Transverse colon (tissue), 4 donors: ENCODE results near the gene CFAP299. TPM values are rescaled to one million over a fixed set of nuclear protein-coding genes. Genes with fewer than 3 reads are reported as not detected.

ENCODE experiments used
- DNase-seq: peaks from one replicate; pipeline ENCODE4 v3.0.0-alpha.2; 2019
- H3K27ac ChIP-seq, 4 donors: fragments of 200-600 bp; sonication (generic); 2 replicates each; pipeline ENCODE4 v1.5.1; 2016 to 2018; ENCODE audit warnings: inconsistent platforms in 4 of 4
- H3K27me3 ChIP-seq: fragments of 200-600 bp; sonication (generic); 2 replicates; pipeline ENCODE4 v1.5.1; 2017; ENCODE audit warnings: inconsistent platforms
- H3K36me3 ChIP-seq, 4 donors: fragments of 200-600 bp; sonication (generic); 2 replicates each; pipeline ENCODE4 v1.5.1; 2017 to 2019; ENCODE audit warnings: inconsistent platforms in 4 of 4
- H3K4me1 ChIP-seq, 4 donors: fragments of 200-600 bp; sonication (generic); 2 replicates each; pipeline ENCODE4 v1.5.1; 2017 to 2020; ENCODE audit warnings: inconsistent platforms in 4 of 4
- H3K4me3 ChIP-seq, 4 donors: fragments of 200-600 bp; sonication (generic); 1 replicate in 1 of 4; 2 replicates in 3 of 4; pipeline versions ENCODE4 v1.5.1 to v1.6.1; 2017 to 2019; ENCODE audit warnings: inconsistent platforms in 4 of 4
- H3K9me3 ChIP-seq, 2 donors: fragments of 200-600 bp; sonication (generic); 2 replicates each; pipeline ENCODE4 v1.5.1; 2017 to 2019; ENCODE audit warnings: inconsistent platforms in 2 of 2
- CTCF ChIP-seq, 5 experiments: fragments of 200-600 bp in 3 of 5; fragments of 450-650 bp in 2 of 5; sonication (generic) in 3 of 5; IDR thresholded peaks; 1 replicate in 2 of 5; 2 replicates in 3 of 5; pipeline ENCODE4 v1.5.1; 2016 to 2017; ENCODE audit warnings: antibody characterized with exemption in 5 of 5, inconsistent platforms in 3 of 5, mild to moderate bottlenecking in 2 of 5, moderate library complexity in 1 of 5
- EP300 ChIP-seq: sonication (generic); formaldehyde crosslinking; IDR thresholded peaks from one replicate; pipeline ENCODE4 v1.6.1; 2017; ENCODE audit warnings: antibody characterized with exemption, low read depth
- POLR2A ChIP-seq: fragments of 450-650 bp; IDR thresholded peaks from one replicate; pipeline ENCODE4 v1.6.1; 2016; ENCODE audit warnings: antibody characterized with exemption, mild to moderate bottlenecking, moderate library complexity
- POLR2AphosphoS5 ChIP-seq, 3 donors: sonication (generic); formaldehyde crosslinking; IDR thresholded peaks; one replicate each; pipeline ENCODE4 v1.6.1; 2016; ENCODE audit warnings: antibody characterized with exemption in 3 of 3
- WGBS, 2 donors: methylation state at CpG; one replicate each; pipeline ENCODE4 v1.1.5; 2018; ENCODE audit warnings: low coverage in 1 of 2; 5-methylcytosine and 5-hydroxymethylcytosine counted together
- in situ Hi-C, 4 donors: fragments of 200-750 bp; cut with MboI; loops; one replicate each; pipeline versions ENCODE4 v1.15.0 to v1.15.1; 2017; ENCODE audit warnings: low sequenced_read_pairs in 3 of 4, low pct_ligation_motif_present in 1 of 4, low pct_unique_long_range_greater_than_20kb in 1 of 4
- intact Hi-C: fragments of 100-400 bp; cut with DNase I; formaldehyde crosslinking; loops from one replicate; pipeline ENCODE4 v1.15.1; 2023; ENCODE audit warnings: low total_unique reads
- total RNA-seq, 4 donors: library from RNA; depleted of rRNA; stranded (reverse); fragments of >200 nt; gene quantifications; one replicate each; pipeline ENCODE4 v1.1.0, GENCODE V29; 2016

CFAP299 gene
- total RNA-seq, 4 donors from 2014 or later, result not detected

GRCh38 chr4:80420638-80421037 is 85.1 kb downstream of the CFAP299 start:
- H3K9me3 ChIP-seq, result no peaks in the 10 kb centered on the region
- DNase-seq, result no peak
- H3K27ac ChIP-seq, result no peak overlapping the region
- no peaks in the 10 kb centered on the region for H3K27me3 ChIP-seq
- TF ChIP-seq POLR2A, result no peak
- in situ Hi-C loops, result no loop called here
- intact Hi-C loops, result no loop called here
- WGBS, 2 donors, result 92 to 100% methylated on average over 1 of the region's 1 CpG
- no peak overlapping the region for H3K4me3 ChIP-seq
- H3K4me1 ChIP-seq, result peaks cover 0 to 2% (median 0%) of the 10 kb centered on the region in 4 donors
- H3K36me3 ChIP-seq, result no peaks in the 10 kb centered on the region

- intact Hi-C loops (no loop called here), in situ Hi-C loops (no loop called here)
- no peaks in the 10 kb centered on the region for H3K27me3 ChIP-seq
- peaks cover 0 to 4% (median 0%) of the 10 kb centered on the region in 4 donors for H3K4me1 ChIP-seq
- H3K9me3 ChIP-seq, result no peaks in the 10 kb centered on the region
- no peak for TF ChIP-seq EP300
- TF ChIP-seq CTCF (IDR thresholded peaks at IDR 0.05), result no peak
- TF ChIP-seq POLR2AphosphoS5 (IDR thresholded peaks at IDR 0.05), result no peak
- TF ChIP-seq POLR2A, result no peak
- H3K27ac ChIP-seq, result no peak overlapping the region
- DNase-seq, result no peak
- 67 to 74% methylated on average over 1 of the region's 1 CpG for WGBS, 2 donors
- H3K36me3 ChIP-seq, result no peaks in the 10 kb centered on the region
- no peak overlapping the region for H3K4me3 ChIP-seq
Observed at GRCh38 chr4:80422727-80423404, 87.3 kb downstream of the CFAP299 start.

GRCh38 chr4:80423553-80424224 is 88.2 kb downstream of the CFAP299 start:
- DNase-seq, result no peak
- no peaks in the 10 kb centered on the region for H3K9me3 ChIP-seq
- 86% methylated on average over 3 of the region's 3 CpGs; no CpG with 5 or more reads in 1 of the 2 donors for WGBS, 2 donors
- H3K4me3 ChIP-seq, result no peak overlapping the region
- intact Hi-C loops (no loop called here), in situ Hi-C loops (no loop called here)
- no peaks in the 10 kb centered on the region for H3K36me3 ChIP-seq
- H3K27ac ChIP-seq, result no peak overlapping the region
- no peaks in the 10 kb centered on the region for H3K27me3 ChIP-seq
- peaks cover 0 to 4% (median 0%) of the 10 kb centered on the region in 4 donors for H3K4me1 ChIP-seq
- TF ChIP-seq POLR2A, result no peak
- TF ChIP-seq CTCF (IDR thresholded peaks at IDR 0.05), result no peak
- TF ChIP-seq EP300, result no peak
- no peak for TF ChIP-seq POLR2AphosphoS5 (IDR thresholded peaks at IDR 0.05)

- Histone ChIP-seq H3K27me3 (no peaks in the 10 kb centered on the region), H3K9me3 (no peaks in the 10 kb centered on the region), H3K36me3 (no peaks in the 10 kb centered on the region), H3K27ac (no peak overlapping the region), H3K4me1 (peaks cover 0 to 4% (median 0%) of the 10 kb centered on the region in 4 donors), H3K4me3 (no peak overlapping the region)
- in situ Hi-C loops (no loop called here), intact Hi-C loops (no loop called here)
- TF ChIP-seq CTCF (IDR thresholded peaks at IDR 0.05), result no peak
- no peak for TF ChIP-seq POLR2AphosphoS5 (IDR thresholded peaks at IDR 0.05)
- no peak for TF ChIP-seq POLR2A
- no peak for TF ChIP-seq EP300
- no peak for DNase-seq
- WGBS, 2 donors, result 76 to 80% methylated on average over 2 of the region's 2 CpGs
Observed at GRCh38 chr4:80424225-80424581, 88.7 kb downstream of the CFAP299 start.
